A673 (cell line): Measurements from ENCODE around the gene MAG.

Experiments used
- CTCF ChIP-seq: fragments of 300-800, 200-600 bp; sonication (generic); conservative IDR thresholded peaks from 2 replicates; pipeline ENCODE4 v1.5.1; 2017; ENCODE audit warnings: low read depth, mild to moderate bottlenecking, antibody characterized with exemption, low read length, moderate library complexity, mixed read lengths
- EZH2 ChIP-seq: fragments of 200-600 bp; sonication (generic); IDR thresholded peaks from 2 replicates; pipeline ENCODE4 v1.6.1; 2017; ENCODE audit warnings: borderline replicate concordance, low read depth, mild to moderate bottlenecking, mixed read lengths, antibody characterized with exemption, low read length; ENCODE audit not compliant: poor library complexity, severe bottlenecking

- TF ChIP-seq CTCF (no peak), EZH2 (no peak)
These were observed 11.8 kb upstream of the MAG start for GRCh38 chr19:35279985-35280821.
